ENCODE measurements around the gene CTTN.

GRCh38 chr11:70384566-70385152, 13.7 kb upstream of the CTTN start:
- no peak for TF ChIP-seq ZNF24 (IDR thresholded peaks at IDR 0.05)
- no peak for TF ChIP-seq SIN3A (IDR thresholded peaks at IDR 0.05; ENCODE audit: borderline replicate concordance, low read depth, low read length)
- TF ChIP-seq SETDB1 (CRISPR knock-in tag; IDR thresholded peaks at IDR 0.05; ENCODE audit: borderline replicate concordance): no peak
- TF ChIP-seq TAF1 (CRISPR knock-in tag; IDR thresholded peaks at IDR 0.05): no peak

Data from HepG2 (cell line).